ENCODE measurements around the gene GLIS1. TPM values are rescaled to one million over a fixed set of nuclear protein-coding genes. Genes with fewer than 3 reads are reported as not detected.

GLIS1 gene
- total RNA-seq, 1 donor from 2014 or later, result 0.20 TPM

- ATAC-seq, result no peak
Measured at GRCh38 chr1:53614231-53615021, 124.5 kb downstream of the GLIS1 start.

GRCh38 chr1:53608676-53609075 lies 130.3 kb downstream of the GLIS1 start:
- ATAC-seq, result no peak

- ATAC-seq, result no peak
Measured at GRCh38 chr1:53608071-53608470, 130.9 kb downstream of the GLIS1 start.

- no peak for ATAC-seq
Measured at GRCh38 chr1:53606651-53607051, 132.3 kb downstream of the GLIS1 start.

GRCh38 chr1:53606197-53606596 lies 132.8 kb downstream of the GLIS1 start:
- no peak for ATAC-seq

- no peak for ATAC-seq
Measured at GRCh38 chr1:53605181-53605580, 133.8 kb downstream of the GLIS1 start.

- ATAC-seq, result no peak
Measured at GRCh38 chr1:53604291-53604919, 134.6 kb downstream of the GLIS1 start.

- ATAC-seq, result no peak
Measured at GRCh38 chr1:53603431-53603830, 135.5 kb downstream of the GLIS1 start.

- ATAC-seq, result no peak
Measured at GRCh38 chr1:53601867-53602775, 136.8 kb downstream of the GLIS1 start.

GRCh38 chr1:53601031-53601745 lies 137.8 kb downstream of the GLIS1 start:
- ATAC-seq, result no peak

- ATAC-seq, result no peak
Measured at GRCh38 chr1:53600561-53600960, 138.4 kb downstream of the GLIS1 start.

- no peak for ATAC-seq
Measured at GRCh38 chr1:53600001-53600400, 139.0 kb downstream of the GLIS1 start.

GRCh38 chr1:53599481-53599880 lies 139.5 kb downstream of the GLIS1 start:
- no peak for ATAC-seq

GRCh38 chr1:53598966-53599365 lies 140.0 kb downstream of the GLIS1 start:
- ATAC-seq, result no peak

- ATAC-seq, result no peak
Measured at GRCh38 chr1:53595906-53596305, 143.1 kb downstream of the GLIS1 start.

- no peak for ATAC-seq
Measured at GRCh38 chr1:53594391-53595180, 144.4 kb downstream of the GLIS1 start.

GRCh38 chr1:53593758-53594380 lies 145.1 kb downstream of the GLIS1 start:
- no peak for ATAC-seq

- ATAC-seq, result no peak
Measured at GRCh38 chr1:53592985-53593757, 145.8 kb downstream of the GLIS1 start.

GRCh38 chr1:53592521-53592982 lies 146.4 kb downstream of the GLIS1 start:
- ATAC-seq, result peak; percentile 30

- no peak for ATAC-seq
Measured at GRCh38 chr1:53591924-53592323, 147.0 kb downstream of the GLIS1 start.

Measured in esophagus mucosa (tissue), 1 donor.